NCI-H128 (cell line): ENCODE data around the gene EXOC3L2.
A peak's percentile ranks its signal among the peaks of the same experiment; 100 is the strongest.
"Not testable (repeated sequence)": the region's sequence is repeated elsewhere in the genome, so short reads cannot be mapped to it uniquely, and the experiment has no call there.

ENCODE experiments used
- DNase-seq: peaks from one replicate; lab custom pipeline; 2025; ENCODE audit not compliant: unreplicated experiment; lab: John Stamatoyannopoulos, UW

The EXOC3L2 gene

GRCh38 chr19:45256836-45257235 is 11.6 kb upstream of the EXOC3L2 start:
- DNase-seq, result no peak

- DNase-seq, result no peak
Measured at GRCh38 chr19:45255611-45256157, 10.5 kb upstream of the EXOC3L2 start.

GRCh38 chr19:45254044-45254531 is 8.9 kb upstream of the EXOC3L2 start:
- no peak for DNase-seq

GRCh38 chr19:45253396-45254027 is 8.3 kb upstream of the EXOC3L2 start:
- no peak for DNase-seq

- DNase-seq, result no peak
Measured at GRCh38 chr19:45251452-45252354, 6.5 kb upstream of the EXOC3L2 start.

- peak; percentile 13 for DNase-seq
Measured at GRCh38 chr19:45250832-45251451, 5.7 kb upstream of the EXOC3L2 start, which contains the start of gene MARK4. TSS of gene MARK4 (plus strand) at chr19:45251271. CDS start at chr19:45251589, 318 bp downstream.

GRCh38 chr19:45250216-45250831 is 5.1 kb upstream of the EXOC3L2 start:
- DNase-seq, result no peak

- DNase-seq, result no peak
Measured at GRCh38 chr19:45249261-45250033, 4.2 kb upstream of the EXOC3L2 start.

GRCh38 chr19:45247136-45247535 is 1.9 kb upstream of the EXOC3L2 start:
- no peak for DNase-seq

GRCh38 chr19:45245826-45246225 is 619 bp upstream of the EXOC3L2 start:
- no peak for DNase-seq

- no peak for DNase-seq
Measured at GRCh38 chr19:45244133-45244794, 943 bp downstream of the EXOC3L2 start.

- no peak for DNase-seq
Measured at GRCh38 chr19:45243144-45243732, 2.0 kb downstream of the EXOC3L2 start.

- DNase-seq, result no peak
Measured at GRCh38 chr19:45238556-45238955, 6.7 kb downstream of the EXOC3L2 start.

GRCh38 chr19:45235485-45235884 is 9.7 kb downstream of the EXOC3L2 start:
- no peak for DNase-seq

- no peak for DNase-seq
Measured at GRCh38 chr19:45234089-45234869, 10.9 kb downstream of the EXOC3L2 start.

GRCh38 chr19:45231891-45232290 is 13.3 kb downstream of the EXOC3L2 start:
- no peak for DNase-seq

- not testable (repeated sequence) for DNase-seq
Measured at GRCh38 chr19:45229056-45229455, 16.2 kb downstream of the EXOC3L2 start.

GRCh38 chr19:45224645-45225044 is 20.6 kb downstream of the EXOC3L2 start:
- no peak for DNase-seq
